Right lobe of liver (tissue), 6 donors: ENCODE data around the gene ZFR. TPM values are rescaled to one million over a fixed set of nuclear protein-coding genes. Genes with fewer than 3 reads are reported as not detected.
"Not testable (repeated sequence)": the region's sequence is repeated elsewhere in the genome, so short reads cannot be mapped to it uniquely, and the experiment has no call there.

Source experiments
- ATAC-seq, 4 donors: fragments of 200-7000 bp; cut with Tn5 transposase; one replicate each; pipeline ENCODE4 v1.9.1; 2020; ENCODE audit warnings: mild to moderate bottlenecking in 4 of 4, moderate library complexity in 4 of 4
- DNase-seq, 3 donors: peaks; one replicate each; pipeline ENCODE4 v3.0.0-alpha.2; 2020
- H3K27ac ChIP-seq, 3 donors: fragments of 200-600 bp; one replicate each; pipeline ENCODE4 v1.8.0; 2022
- H3K27me3 ChIP-seq, 2 donors: fragments of 200-600 bp; one replicate each; pipeline ENCODE4 v1.8.0; 2022
- H3K36me3 ChIP-seq, 4 donors: fragments of 200-600 bp; sonication (generic) in 1 of 4; one replicate each; pipeline versions ENCODE4 v1.5.1 to v1.8.0; 2017 to 2022; ENCODE audit warnings: control low read depth in 1 of 4
- H3K4me1 ChIP-seq, 4 donors: fragments of 200-600 bp; sonication (generic) in 1 of 4; one replicate each; pipeline versions ENCODE4 v1.5.1 to v1.8.0; 2017 to 2022; ENCODE audit warnings: control low read depth in 1 of 4
- H3K4me3 ChIP-seq, 3 donors: fragments of 200-600 bp; one replicate each; pipeline ENCODE4 v1.8.0; 2022
- H3K9me3 ChIP-seq, 4 donors: fragments of 200-600 bp; sonication (generic) in 1 of 4; one replicate each; pipeline versions ENCODE4 v1.5.1 to v1.8.0; 2017 to 2022; ENCODE audit warnings: control low read depth in 1 of 4
- POLR2A ChIP-seq: fragments of 450-650 bp; IDR thresholded peaks from one replicate; pipeline ENCODE4 v1.6.1; 2017; ENCODE audit warnings: antibody characterized with exemption, mild to moderate bottlenecking
- WGBS: methylation state at CpG from one replicate; pipeline ENCODE4 v1.1.6; 2018; ENCODE audit warnings: low coverage, low lambda C conversion rate; ENCODE audit not compliant: insufficient coverage; ENCODE audit errors: missing lambda C conversion rate; 5-methylcytosine and 5-hydroxymethylcytosine counted together
- intact Hi-C, 2 donors: fragments of 100-400 bp; cut with DNase I; formaldehyde crosslinking; loops; one replicate each; pipeline versions ENCODE4 v1.11.2 to v1.14.1; 2022
- total RNA-seq, 6 experiments: library from RNA; depleted of rRNA in 2 of 6; stranded (reverse); fragments of >200 nt in 2 of 6; fragmentation: NEBNext Ultra II Directional in 3 of 6; extraction: Animal tissue kit (Norgen Biotek cat#: 25700) in 3 of 6; gene quantifications; one replicate each; pipeline versions ENCODE4 v1.1.0 to v1.2.4, GENCODE V29; 2016 to 2023
- TF ChIP-seq, protein P1 (sequence below), 4 donors: fragments of 200-600 bp in 3 of 4; fragments of 450-650 bp in 1 of 4; IDR thresholded peaks; one replicate each; pipeline versions ENCODE4 v1.5.1 to v1.8.0; 2016 to 2022; ENCODE audit warnings: antibody characterized with exemption in 4 of 4, mild to moderate bottlenecking in 2 of 4
- donor health status: DM: no; HTN: yes; CAD: no.
- donor health status: DM: no; HTN: no; CAD: no.
- donor health status: DM: no; HTN: no; CAD: no.
- donor health status: DM: no; HTN: yes; CAD: no.
- donor health status: DM: no; HTN: yes; CAD: no.

The ZFR gene
- total RNA-seq, 6 experiments from 2014 or later = 19.8 to 36.8 (median 25.8) TPM

DNA sequence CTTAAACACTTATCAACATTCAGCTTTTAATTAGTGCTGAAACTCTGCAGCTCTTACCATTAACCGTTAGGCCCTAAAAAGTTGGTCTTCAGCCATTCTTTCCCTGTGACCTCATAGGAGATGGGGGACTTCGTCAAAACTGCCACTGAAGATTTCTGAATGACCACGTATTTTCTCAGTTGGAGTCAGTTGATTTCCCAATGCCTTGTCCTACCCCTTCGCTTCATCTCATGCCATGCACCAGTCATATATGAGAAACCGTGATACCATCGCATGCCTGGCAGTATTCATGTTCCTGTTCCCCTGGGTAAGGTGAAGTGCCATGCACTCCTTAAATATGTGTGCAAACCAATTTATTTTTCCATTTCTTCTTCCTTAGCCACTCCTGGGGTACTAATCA lies 10.8 kb upstream of the ZFR start:
- no peaks in the 10 kb centered on the region for H3K27me3 ChIP-seq
- ATAC-seq (no peak), DNase-seq (no peak)
- TF ChIP-seq, protein P1, sequence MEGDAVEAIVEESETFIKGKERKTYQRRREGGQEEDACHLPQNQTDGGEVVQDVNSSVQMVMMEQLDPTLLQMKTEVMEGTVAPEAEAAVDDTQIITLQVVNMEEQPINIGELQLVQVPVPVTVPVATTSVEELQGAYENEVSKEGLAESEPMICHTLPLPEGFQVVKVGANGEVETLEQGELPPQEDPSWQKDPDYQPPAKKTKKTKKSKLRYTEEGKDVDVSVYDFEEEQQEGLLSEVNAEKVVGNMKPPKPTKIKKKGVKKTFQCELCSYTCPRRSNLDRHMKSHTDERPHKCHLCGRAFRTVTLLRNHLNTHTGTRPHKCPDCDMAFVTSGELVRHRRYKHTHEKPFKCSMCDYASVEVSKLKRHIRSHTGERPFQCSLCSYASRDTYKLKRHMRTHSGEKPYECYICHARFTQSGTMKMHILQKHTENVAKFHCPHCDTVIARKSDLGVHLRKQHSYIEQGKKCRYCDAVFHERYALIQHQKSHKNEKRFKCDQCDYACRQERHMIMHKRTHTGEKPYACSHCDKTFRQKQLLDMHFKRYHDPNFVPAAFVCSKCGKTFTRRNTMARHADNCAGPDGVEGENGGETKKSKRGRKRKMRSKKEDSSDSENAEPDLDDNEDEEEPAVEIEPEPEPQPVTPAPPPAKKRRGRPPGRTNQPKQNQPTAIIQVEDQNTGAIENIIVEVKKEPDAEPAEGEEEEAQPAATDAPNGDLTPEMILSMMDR (IDR thresholded peaks at IDR 0.05) = no peak
- no peak for TF ChIP-seq POLR2A
- 91% methylated on average over 6 of the region's 6 CpGs for WGBS
- no peak overlapping the region for H3K27ac ChIP-seq
- H3K36me3 ChIP-seq = no peaks in the 10 kb centered on the region
- no peak overlapping the region for H3K4me3 ChIP-seq
- no peaks in the 10 kb centered on the region for H3K9me3 ChIP-seq
- intact Hi-C loops = no loop called here
- peaks cover 0 to 4% (median 0%) of the 10 kb centered on the region in 4 donors for H3K4me1 ChIP-seq

DNA sequence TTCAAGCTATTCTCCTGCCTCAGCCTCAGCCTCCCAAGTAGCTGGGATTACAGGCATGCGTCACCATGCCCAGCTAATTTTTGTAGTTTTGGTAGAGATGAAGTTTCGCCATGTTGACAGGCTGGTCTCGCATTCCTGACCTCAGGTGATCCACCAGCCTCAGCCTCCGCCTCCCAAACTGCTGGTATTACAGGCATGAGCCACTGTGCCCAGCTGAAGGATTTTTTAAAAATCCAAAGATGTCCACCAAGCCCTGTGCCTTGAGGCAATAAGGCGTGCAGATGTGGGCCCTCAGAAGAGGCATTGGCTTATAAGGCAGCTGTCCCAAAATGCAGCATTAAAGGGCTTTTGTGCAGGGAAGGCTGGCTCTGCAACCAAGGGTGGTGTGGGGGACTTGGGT lies 10.3 kb upstream of the ZFR start:
- Histone ChIP-seq H3K27me3 (no peaks in the 10 kb centered on the region), H3K27ac (no peak overlapping the region), H3K9me3 (no peaks in the 10 kb centered on the region), H3K4me1 (peaks cover 0 to 4% (median 0%) of the 10 kb centered on the region in 4 donors), H3K36me3 (no peaks in the 10 kb centered on the region), H3K4me3 (no peak overlapping the region)
- no peak for ATAC-seq
- TF ChIP-seq, protein P1 (IDR thresholded peaks at IDR 0.05) = no peak
- no peak for TF ChIP-seq POLR2A
- WGBS = 100% methylated on average over 4 of the region's 5 CpGs
- intact Hi-C loops = no loop called here
- DNase-seq = no peak

DNA sequence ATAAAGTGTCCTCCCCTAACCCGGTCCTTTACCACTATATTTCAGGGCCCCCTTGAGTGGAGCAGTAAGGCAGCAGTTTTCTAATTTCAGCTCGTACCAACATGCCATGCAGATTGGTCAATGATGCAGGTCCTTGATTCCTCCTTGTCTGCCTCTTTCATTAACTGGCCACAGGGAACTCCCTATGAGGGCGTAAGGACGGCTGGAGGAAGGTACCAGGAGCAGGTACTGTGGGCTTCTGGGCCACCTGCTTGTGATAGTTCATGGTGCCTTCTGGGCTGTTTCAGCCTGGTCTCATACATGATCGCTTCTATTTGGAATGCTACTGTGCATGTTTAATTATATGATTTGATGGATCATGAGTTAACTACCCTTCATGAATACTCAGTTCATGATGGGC lies 9.4 kb upstream of the ZFR start:
- Histone ChIP-seq H3K27ac (no peak overlapping the region), H3K9me3 (no peaks in the 10 kb centered on the region), H3K36me3 (no peaks in the 10 kb centered on the region), H3K27me3 (no peaks in the 10 kb centered on the region), H3K4me1 (peaks cover 0 to under 1% (median 0%) of the 10 kb centered on the region in 4 donors), H3K4me3 (no peak overlapping the region)
- intact Hi-C loops = no loop called here
- 83% methylated on average over 5 of the region's 5 CpGs for WGBS
- no peak for DNase-seq
- no peak for ATAC-seq
- no peak for TF ChIP-seq POLR2A
- TF ChIP-seq, protein P1 (IDR thresholded peaks at IDR 0.05) = no peak

GRCh38 chr5:32452316-32452715 lies 7.8 kb upstream of the ZFR start:
- H3K4me1 ChIP-seq, ATAC-seq, DNase-seq, intact Hi-C loops, H3K27me3 ChIP-seq, H3K9me3 ChIP-seq, H3K4me3 ChIP-seq, H3K36me3 ChIP-seq, H3K27ac ChIP-seq: not testable (repeated sequence)
- WGBS = 82% methylated on average over 4 of the region's 6 CpGs

DNA sequence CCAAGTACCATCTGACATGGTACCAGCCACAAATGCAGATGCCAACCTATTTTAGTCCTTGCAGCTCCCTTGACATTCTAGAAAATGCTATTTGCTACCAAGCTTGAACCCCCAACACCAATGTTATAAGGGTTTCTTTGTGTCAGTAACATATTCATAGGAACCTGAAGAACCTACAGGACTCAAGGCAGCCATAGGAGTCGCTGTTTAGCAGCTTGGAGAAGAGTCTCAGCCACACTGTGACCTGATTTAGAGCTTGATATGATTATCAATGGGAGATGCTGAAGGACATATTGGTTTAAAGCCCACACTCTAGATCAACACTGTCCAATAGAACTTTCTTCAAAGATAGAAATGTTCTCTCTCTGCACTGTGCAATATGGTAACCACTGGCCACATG lies 6.4 kb upstream of the ZFR start:
- H3K27ac ChIP-seq = no peak overlapping the region
- intact Hi-C loops = no loop called here
- H3K36me3 ChIP-seq = no peaks in the 10 kb centered on the region
- WGBS = 43% methylated on average over 1 of the region's 1 CpG
- no peak for TF ChIP-seq POLR2A
- TF ChIP-seq, protein P1 (IDR thresholded peaks at IDR 0.05) = no peak
- H3K9me3 ChIP-seq = no peaks in the 10 kb centered on the region
- no peaks in the 10 kb centered on the region for H3K4me1 ChIP-seq
- H3K4me3 ChIP-seq = no peak overlapping the region
- ATAC-seq (no peak), DNase-seq (no peak)
- H3K27me3 ChIP-seq = no peaks in the 10 kb centered on the region
